Breast epithelium (tissue), 3 donors: ENCODE data around the gene BSN.

ENCODE experiments used
- POLR2A ChIP-seq: fragments of 450-650 bp; IDR thresholded peaks from one replicate; pipeline ENCODE4 v1.6.1; 2016; ENCODE audit warnings: antibody characterized with exemption, mild to moderate bottlenecking, moderate library complexity
- TF ChIP-seq, protein P1 (sequence below), 3 donors: fragments of 450-650 bp; IDR thresholded peaks; one replicate each; pipeline ENCODE4 v1.5.1; 2016 to 2017; ENCODE audit warnings: antibody characterized with exemption in 3 of 3, mild to moderate bottlenecking in 3 of 3, moderate library complexity in 3 of 3

- TF ChIP-seq, protein P1, sequence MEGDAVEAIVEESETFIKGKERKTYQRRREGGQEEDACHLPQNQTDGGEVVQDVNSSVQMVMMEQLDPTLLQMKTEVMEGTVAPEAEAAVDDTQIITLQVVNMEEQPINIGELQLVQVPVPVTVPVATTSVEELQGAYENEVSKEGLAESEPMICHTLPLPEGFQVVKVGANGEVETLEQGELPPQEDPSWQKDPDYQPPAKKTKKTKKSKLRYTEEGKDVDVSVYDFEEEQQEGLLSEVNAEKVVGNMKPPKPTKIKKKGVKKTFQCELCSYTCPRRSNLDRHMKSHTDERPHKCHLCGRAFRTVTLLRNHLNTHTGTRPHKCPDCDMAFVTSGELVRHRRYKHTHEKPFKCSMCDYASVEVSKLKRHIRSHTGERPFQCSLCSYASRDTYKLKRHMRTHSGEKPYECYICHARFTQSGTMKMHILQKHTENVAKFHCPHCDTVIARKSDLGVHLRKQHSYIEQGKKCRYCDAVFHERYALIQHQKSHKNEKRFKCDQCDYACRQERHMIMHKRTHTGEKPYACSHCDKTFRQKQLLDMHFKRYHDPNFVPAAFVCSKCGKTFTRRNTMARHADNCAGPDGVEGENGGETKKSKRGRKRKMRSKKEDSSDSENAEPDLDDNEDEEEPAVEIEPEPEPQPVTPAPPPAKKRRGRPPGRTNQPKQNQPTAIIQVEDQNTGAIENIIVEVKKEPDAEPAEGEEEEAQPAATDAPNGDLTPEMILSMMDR (IDR thresholded peaks at IDR 0.05) = peak; percentile 35 to 77 (median 67)
- no peak for TF ChIP-seq POLR2A
These were observed 149.2 kb downstream of the BSN start for GRCh38 chr3:49703443-49703927.
